ENCODE measurements around the gene ISG15.
"Not testable (repeated sequence)": the region's sequence is repeated elsewhere in the genome, so short reads cannot be mapped to it uniquely, and the experiment has no call there.

ISG15 gene

GRCh38 chr1:975365-975764, 37.9 kb upstream of the ISG15 start:
- no peak for DNase-seq (ENCODE audit: low spot score)

- DNase-seq (ENCODE audit: low spot score) = peak; percentile 80
Measured at GRCh38 chr1:975896-976683, 37.2 kb upstream of the ISG15 start.

- DNase-seq (ENCODE audit: low spot score) = not testable (repeated sequence)
Measured at GRCh38 chr1:976791-977190, 36.5 kb upstream of the ISG15 start.

- no peak for DNase-seq (ENCODE audit: low spot score)
Measured at GRCh38 chr1:978069-978834, 35.0 kb upstream of the ISG15 start.

GRCh38 chr1:978835-979743, 34.2 kb upstream of the ISG15 start:
- no peak for DNase-seq (ENCODE audit: low spot score)

- no peak for DNase-seq (ENCODE audit: low spot score)
Measured at GRCh38 chr1:979744-980072, 33.6 kb upstream of the ISG15 start.

GRCh38 chr1:980137-980571, 33.1 kb upstream of the ISG15 start:
- DNase-seq (ENCODE audit: low spot score) = no peak

GRCh38 chr1:980602-981395, 32.5 kb upstream of the ISG15 start:
- DNase-seq (ENCODE audit: low spot score) = no peak

- no peak for DNase-seq (ENCODE audit: low spot score)
Measured at GRCh38 chr1:981491-981954, 31.8 kb upstream of the ISG15 start.

GRCh38 chr1:981955-982558, 31.2 kb upstream of the ISG15 start, which contains the start of gene PERM1:
PERM1 (minus strand) TSS chr1:982093; CDS start chr1:981029, 1,064 bp downstream.
- DNase-seq (ENCODE audit: low spot score) = no peak

GRCh38 chr1:982765-983436, 30.4 kb upstream of the ISG15 start:
- DNase-seq (ENCODE audit: low spot score) = no peak

- no peak for DNase-seq (ENCODE audit: low spot score)
Measured at GRCh38 chr1:983798-984475, 29.4 kb upstream of the ISG15 start.

- DNase-seq (ENCODE audit: low spot score) = no peak
Measured at GRCh38 chr1:984476-984814, 28.9 kb upstream of the ISG15 start.

GRCh38 chr1:985126-985525, 28.2 kb upstream of the ISG15 start:
- DNase-seq (ENCODE audit: low spot score) = no peak

- not testable (repeated sequence) for DNase-seq (ENCODE audit: low spot score)
Measured at GRCh38 chr1:988061-988460, 25.2 kb upstream of the ISG15 start.

- DNase-seq (ENCODE audit: low spot score) = not testable (repeated sequence)
Measured at GRCh38 chr1:991275-991674, 22.0 kb upstream of the ISG15 start.

GRCh38 chr1:991895-992294, 21.4 kb upstream of the ISG15 start:
- DNase-seq (ENCODE audit: low spot score) = no peak

- no peak for DNase-seq (ENCODE audit: low spot score)
Measured at GRCh38 chr1:992362-992761, 20.9 kb upstream of the ISG15 start.

GRCh38 chr1:993379-993995, 19.8 kb upstream of the ISG15 start:
- no peak for DNase-seq (ENCODE audit: low spot score)
